H1 (cell line): ENCODE data around the gene PIK3C2G. TPM values are rescaled to one million over a fixed set of nuclear protein-coding genes. Genes with fewer than 3 reads are reported as not detected.

Experiments
- ATF3 ChIP-seq: IDR thresholded peaks from 2 replicates; pipeline ENCODE4 v1.6.1; 2011; ENCODE audit warnings: low read depth, mild to moderate bottlenecking, low read length; ENCODE audit not compliant: insufficient read depth
- CTBP2 ChIP-seq: IDR thresholded peaks from 2 replicates; pipeline ENCODE4 v1.7.0; 2011; ENCODE audit warnings: borderline replicate concordance, mild to moderate bottlenecking, moderate library complexity, mixed read lengths, low read length; ENCODE audit not compliant: insufficient read depth, insufficient read length
- MAFK ChIP-seq: IDR thresholded peaks from 2 replicates; pipeline ENCODE4 v1.6.1; 2012; ENCODE audit warnings: low read depth, mild to moderate bottlenecking, improper control_type of control experiment, low read length
- POLR2AphosphoS5 ChIP-seq: IDR thresholded peaks from 2 replicates; pipeline ENCODE4 v1.6.1; 2011; ENCODE audit warnings: low read depth, low read length
- RAD21 ChIP-seq, 2 experiments: IDR thresholded peaks in 1 of 2; conservative IDR thresholded peaks in 1 of 2; 2 replicates each; pipeline ENCODE4 v1.6.1; 2011; ENCODE audit warnings: low read depth in 2 of 2, low read length in 2 of 2, improper control_type of control experiment in 1 of 2, inconsistent platforms in 1 of 2, mild to moderate bottlenecking in 1 of 2, moderate library complexity in 1 of 2
- SP4 ChIP-seq: IDR thresholded peaks from 2 replicates; pipeline ENCODE4 v1.6.1; 2012; ENCODE audit warnings: low read length, inconsistent platforms
- SRF ChIP-seq: IDR thresholded peaks from 2 replicates; pipeline ENCODE4 v1.6.1; 2011; ENCODE audit warnings: mild to moderate bottlenecking, low read depth, low read length, moderate library complexity
- polyA plus RNA-seq, 7 experiments: library from polyadenylated mRNA; depleted of rRNA in 3 of 7; stranded (reverse) in 5 of 7; unstranded in 2 of 7; fragments of >200 nt in 5 of 7; fragments of 200-250 nt in 2 of 7; gene quantifications; 1 replicate in 5 of 7; 2 replicates in 1 of 7; 4 replicates in 1 of 7; pipeline versions ENCODE4 v1.2.1 to v1.2.3, GENCODE V29; 2011 to 2013; ENCODE audit warnings: missing spikeins in 2 of 7, mixed read lengths in 2 of 7
- total RNA-seq: library from RNA; stranded (reverse); fragmentation: NEBNext Ultra II Directional; extraction: Animal tissue kit (Norgen Biotek cat#: 25700); gene quantifications from 2 replicates; pipeline ENCODE4 v1.2.1, GENCODE V29; 2021

The PIK3C2G gene
- total and polyA plus RNA-seq, 2 of the 8 experiments (the other 6 are each of a cell fraction or from before 2014, with no cell fraction given), result not detected

GRCh38 chr12:18387706-18388105, 126.4 kb downstream of the PIK3C2G start (continued):
- TF ChIP-seq MAFK (no peak), RAD21 (IDR thresholded peaks at IDR 0.05 in 1 of 2, conservative IDR thresholded peaks at IDR 0.05 in 1 of 2; ENCODE audit: low read depth in 2 of 2, low read length in 2 of 2) (no peak), ATF3 (no peak), SP4 (no peak), CTBP2 (no peak), POLR2AphosphoS5 (no peak), SRF (no peak)
